ENCODE data around the gene IGFN1.

DNA sequence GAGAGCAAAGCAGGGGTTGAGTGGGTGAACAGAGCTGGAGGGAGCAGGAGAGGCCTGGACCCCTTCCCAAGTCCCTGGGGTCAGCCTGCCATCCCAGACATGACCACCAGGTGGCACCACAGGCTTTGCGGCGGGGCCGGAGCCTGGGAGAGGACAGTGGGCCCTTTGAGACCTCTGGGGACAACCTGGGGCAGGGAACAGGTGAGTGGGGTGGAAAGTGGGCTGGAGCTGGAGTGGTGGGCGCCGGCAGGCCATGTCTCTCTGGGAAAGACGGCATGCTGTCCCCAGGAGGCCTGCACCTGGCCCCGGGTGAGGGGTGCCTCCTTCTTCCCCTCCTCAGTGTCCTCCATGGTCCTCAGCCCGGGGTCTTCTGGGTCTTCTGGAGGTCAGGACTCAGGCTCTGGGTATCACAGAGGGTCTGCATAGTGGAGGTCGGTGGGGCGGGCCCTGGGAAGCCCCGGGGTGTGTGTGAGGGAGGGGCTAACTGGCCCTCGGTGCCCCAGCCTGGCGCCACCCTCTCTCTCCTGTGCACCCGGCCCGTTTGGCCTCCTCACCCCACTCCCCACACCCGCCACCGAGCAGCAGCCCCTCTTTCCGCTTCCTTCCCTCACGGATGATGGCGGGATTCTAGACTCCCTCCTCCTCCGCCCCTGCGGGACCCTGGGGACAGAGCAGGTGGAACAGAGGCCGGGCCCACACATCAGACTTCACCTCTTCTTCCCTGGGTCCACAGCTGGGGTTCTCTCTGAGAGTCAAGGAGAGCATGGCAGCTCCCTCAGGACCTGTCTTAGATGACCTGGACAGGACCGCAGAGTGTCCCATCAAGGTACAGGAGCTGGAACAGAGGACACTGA, 64.2 kb downstream of the IGFN1 start:
- TF ChIP-seq, protein P1, sequence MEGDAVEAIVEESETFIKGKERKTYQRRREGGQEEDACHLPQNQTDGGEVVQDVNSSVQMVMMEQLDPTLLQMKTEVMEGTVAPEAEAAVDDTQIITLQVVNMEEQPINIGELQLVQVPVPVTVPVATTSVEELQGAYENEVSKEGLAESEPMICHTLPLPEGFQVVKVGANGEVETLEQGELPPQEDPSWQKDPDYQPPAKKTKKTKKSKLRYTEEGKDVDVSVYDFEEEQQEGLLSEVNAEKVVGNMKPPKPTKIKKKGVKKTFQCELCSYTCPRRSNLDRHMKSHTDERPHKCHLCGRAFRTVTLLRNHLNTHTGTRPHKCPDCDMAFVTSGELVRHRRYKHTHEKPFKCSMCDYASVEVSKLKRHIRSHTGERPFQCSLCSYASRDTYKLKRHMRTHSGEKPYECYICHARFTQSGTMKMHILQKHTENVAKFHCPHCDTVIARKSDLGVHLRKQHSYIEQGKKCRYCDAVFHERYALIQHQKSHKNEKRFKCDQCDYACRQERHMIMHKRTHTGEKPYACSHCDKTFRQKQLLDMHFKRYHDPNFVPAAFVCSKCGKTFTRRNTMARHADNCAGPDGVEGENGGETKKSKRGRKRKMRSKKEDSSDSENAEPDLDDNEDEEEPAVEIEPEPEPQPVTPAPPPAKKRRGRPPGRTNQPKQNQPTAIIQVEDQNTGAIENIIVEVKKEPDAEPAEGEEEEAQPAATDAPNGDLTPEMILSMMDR (IDR thresholded peaks at IDR 0.05) = peak; percentile 87 to 97 (median 91)
- TF ChIP-seq POLR2A (IDR thresholded peaks at IDR 0.05) = no peak
